GM12872 (cell line): ENCODE measurements around the gene DPH1.

Source experiments
- CTCF ChIP-seq: IDR thresholded peaks from 3 replicates; pipeline ENCODE4 v1.5.1; 2011; ENCODE audit warnings: low read depth, mild to moderate bottlenecking, low read length, moderate library complexity; ENCODE audit not compliant: insufficient read depth

Gene DPH1

GRCh38 chr17:2061441-2061958 lies 31.5 kb downstream of the DPH1 start:
- no peak for TF ChIP-seq CTCF

GRCh38 chr17:2062571-2063183 lies 32.7 kb downstream of the DPH1 start:
- TF ChIP-seq CTCF, result no peak

GRCh38 chr17:2063261-2064146 lies 33.6 kb downstream of the DPH1 start:
- TF ChIP-seq CTCF, result no peak

- no peak for TF ChIP-seq CTCF
Observed at GRCh38 chr17:2064147-2064489, 34.2 kb downstream of the DPH1 start.

- TF ChIP-seq CTCF, result no peak
Observed at GRCh38 chr17:2064520-2064971, 34.6 kb downstream of the DPH1 start.

- TF ChIP-seq CTCF, result peak; percentile 73
Observed at GRCh38 chr17:2064980-2065785, 35.2 kb downstream of the DPH1 start.

GRCh38 chr17:2065949-2066400 lies 36.0 kb downstream of the DPH1 start:
- TF ChIP-seq CTCF, result no peak
